GM18517 (cell line): Measurements from ENCODE around the gene GTF2IRD1.
"Not testable (repeated sequence)": the region's sequence is repeated elsewhere in the genome, so short reads cannot be mapped to it uniquely, and the experiment has no call there.

Experiments
- ATAC-seq: cut with Tn5 transposase; IDR thresholded peaks from one replicate; pipeline ENCODE4 v1.9.1; 2021; ENCODE audit warnings: mild to moderate bottlenecking, moderate library complexity; ENCODE audit not compliant: unreplicated experiment

The GTF2IRD1 gene

GRCh38 chr7:74485611-74486010, 31.9 kb downstream of the GTF2IRD1 start:
- ATAC-seq: no peak

- not testable (repeated sequence) for ATAC-seq
Measured at GRCh38 chr7:74488518-74489030, 34.9 kb downstream of the GTF2IRD1 start.

- ATAC-seq: no peak
Measured at GRCh38 chr7:74489997-74490945, 36.6 kb downstream of the GTF2IRD1 start.

GRCh38 chr7:74491490-74491889, 37.8 kb downstream of the GTF2IRD1 start:
- not testable (repeated sequence) for ATAC-seq

- no peak for ATAC-seq
Measured at GRCh38 chr7:74493295-74493694, 39.6 kb downstream of the GTF2IRD1 start.

- ATAC-seq: no peak
Measured at GRCh38 chr7:74494076-74494548, 40.4 kb downstream of the GTF2IRD1 start.

GRCh38 chr7:74495112-74496086, 41.7 kb downstream of the GTF2IRD1 start:
- no peak for ATAC-seq

GRCh38 chr7:74496272-74496671, 42.6 kb downstream of the GTF2IRD1 start:
- no peak for ATAC-seq

GRCh38 chr7:74496773-74497172, 43.1 kb downstream of the GTF2IRD1 start:
- ATAC-seq: not testable (repeated sequence)

GRCh38 chr7:74498354-74498753, 44.6 kb downstream of the GTF2IRD1 start:
- no peak for ATAC-seq

GRCh38 chr7:74498996-74499834, 45.5 kb downstream of the GTF2IRD1 start:
- ATAC-seq: no peak

GRCh38 chr7:74499835-74500388, 46.2 kb downstream of the GTF2IRD1 start:
- no peak for ATAC-seq

GRCh38 chr7:74501298-74501697, 47.6 kb downstream of the GTF2IRD1 start:
- ATAC-seq: no peak

- ATAC-seq: no peak
Measured at GRCh38 chr7:74502216-74502891, 48.6 kb downstream of the GTF2IRD1 start.

- ATAC-seq: no peak
Measured at GRCh38 chr7:74503061-74503460, 49.4 kb downstream of the GTF2IRD1 start.

- ATAC-seq: no peak
Measured at GRCh38 chr7:74503943-74504342, 50.2 kb downstream of the GTF2IRD1 start.

- ATAC-seq: no peak
Measured at GRCh38 chr7:74505471-74506324, 52.0 kb downstream of the GTF2IRD1 start.

GRCh38 chr7:74506325-74506724, 52.6 kb downstream of the GTF2IRD1 start:
- ATAC-seq: no peak
